Inflammatory macrophage treated with lipopolysaccharide for 1 hour (primary cell): ENCODE data around the gene SYNE3.

ENCODE experiments used
- DNase-seq, 2 donors: peaks; one replicate each; pipeline ENCODE4 v3.0.0-alpha.2; 2020 to 2022

Gene SYNE3

GRCh38 chr14:95469134-95469481 lies 47.3 kb downstream of the SYNE3 start:
- no peak for DNase-seq

GRCh38 chr14:95468448-95469133 lies 47.9 kb downstream of the SYNE3 start:
- DNase-seq = no peak

GRCh38 chr14:95467657-95468056 lies 48.8 kb downstream of the SYNE3 start:
- no peak for DNase-seq

- DNase-seq = no peak
Measured at GRCh38 chr14:95467232-95467631, 49.2 kb downstream of the SYNE3 start.
